GM21447 (cell line): ENCODE measurements around the gene POU2F1.

Source experiments
- ATAC-seq: cut with Tn5 transposase; IDR thresholded peaks from one replicate; pipeline ENCODE4 v1.9.1; 2021; ENCODE audit not compliant: unreplicated experiment

POU2F1 gene

DNA sequence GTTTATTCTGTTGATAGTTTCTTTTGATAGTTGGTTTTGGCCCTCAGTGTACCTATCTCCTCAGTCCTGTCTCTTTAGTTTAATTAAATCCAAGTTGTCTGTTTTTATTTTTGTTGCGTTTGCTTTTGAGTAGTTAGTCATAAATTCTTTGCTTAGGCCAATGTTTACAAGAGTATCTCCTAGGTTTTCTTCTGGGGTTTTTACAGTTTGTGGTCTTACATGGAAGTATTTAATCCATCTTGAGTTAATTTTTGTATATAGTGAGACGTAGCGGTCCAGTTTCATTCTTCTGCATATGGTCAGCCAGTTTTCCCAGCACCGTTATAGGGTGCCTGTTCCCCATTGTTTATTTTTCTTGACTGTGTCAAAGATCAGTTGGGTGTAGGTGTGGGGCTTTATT is 139.4 kb downstream of the POU2F1 start:
- ATAC-seq: no peak

DNA sequence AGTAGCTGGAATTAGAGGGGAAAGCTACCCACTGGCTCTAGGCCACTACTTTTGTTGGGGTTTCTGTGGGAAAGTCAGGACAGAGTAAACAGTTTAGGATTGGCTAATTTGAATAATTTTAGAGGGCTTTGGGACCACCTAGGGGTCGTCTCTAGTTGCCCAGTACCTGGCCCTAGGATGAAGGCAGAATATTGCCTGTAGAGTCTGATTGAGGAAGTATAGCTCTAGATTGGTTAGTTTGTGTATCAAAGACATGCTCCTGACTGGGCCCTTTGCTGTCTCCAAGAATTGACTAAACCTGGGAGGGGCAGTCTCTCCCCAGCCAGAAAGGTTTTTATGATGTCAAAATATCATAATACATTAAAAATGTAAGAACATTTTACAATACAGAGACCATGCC is 142.0 kb downstream of the POU2F1 start:
- ATAC-seq: no peak

DNA sequence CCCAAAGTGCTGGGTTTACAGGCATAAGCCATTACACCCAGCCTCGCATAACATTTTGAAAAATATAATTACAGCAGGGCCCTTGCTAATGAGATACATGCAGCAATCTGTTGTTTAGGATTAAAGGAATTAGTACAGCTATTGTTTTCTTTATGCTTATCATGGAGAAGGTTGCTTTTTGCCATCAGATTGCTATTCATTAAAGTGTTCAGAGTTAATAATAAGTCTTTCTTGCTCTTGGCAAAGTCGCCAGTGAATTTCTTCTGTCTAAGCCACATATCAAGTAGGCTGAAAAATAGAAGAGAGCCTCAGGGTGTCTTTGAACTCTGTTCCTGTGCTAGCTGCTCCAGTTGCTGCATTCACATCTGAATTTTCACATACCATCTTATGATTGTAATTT is 144.1 kb downstream of the POU2F1 start:
- ATAC-seq: no peak

DNA sequence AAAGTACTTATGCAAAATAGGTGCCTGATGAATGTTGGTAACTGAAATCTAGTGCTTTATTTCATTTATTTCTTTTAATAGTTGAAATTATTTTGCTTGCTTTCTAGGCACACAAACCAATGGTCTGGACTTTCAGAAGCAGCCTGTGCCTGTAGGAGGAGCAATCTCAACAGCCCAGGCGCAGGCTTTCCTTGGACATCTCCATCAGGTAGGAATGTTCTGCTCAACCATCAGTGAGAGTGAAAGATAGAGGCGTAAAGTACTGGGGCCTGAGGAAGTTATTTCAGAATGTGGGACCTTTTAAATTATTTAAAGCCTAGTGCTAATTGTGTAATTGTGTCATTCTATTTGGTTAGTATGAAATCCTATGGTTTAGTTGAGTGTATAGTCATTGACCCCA is 144.7 kb downstream of the POU2F1 start:
- ATAC-seq: no peak

DNA sequence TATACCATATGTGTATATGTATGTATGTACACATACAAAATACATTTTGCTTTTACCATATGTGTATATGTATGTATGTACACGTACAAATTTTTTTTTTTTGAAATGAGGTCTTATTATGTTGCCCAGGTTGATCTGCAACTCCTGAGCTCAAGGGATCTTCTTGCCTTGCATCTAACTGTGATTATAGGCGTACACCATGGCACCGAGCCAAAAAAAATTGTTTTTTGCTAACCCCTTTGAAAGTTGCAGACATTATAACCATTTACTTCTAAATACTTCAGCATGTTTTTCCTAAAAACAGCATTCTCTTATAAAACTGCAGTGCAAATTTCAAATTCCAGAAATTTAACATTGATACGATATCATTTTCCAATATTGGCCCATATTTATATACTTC is 147.0 kb downstream of the POU2F1 start:
- ATAC-seq: no peak

DNA sequence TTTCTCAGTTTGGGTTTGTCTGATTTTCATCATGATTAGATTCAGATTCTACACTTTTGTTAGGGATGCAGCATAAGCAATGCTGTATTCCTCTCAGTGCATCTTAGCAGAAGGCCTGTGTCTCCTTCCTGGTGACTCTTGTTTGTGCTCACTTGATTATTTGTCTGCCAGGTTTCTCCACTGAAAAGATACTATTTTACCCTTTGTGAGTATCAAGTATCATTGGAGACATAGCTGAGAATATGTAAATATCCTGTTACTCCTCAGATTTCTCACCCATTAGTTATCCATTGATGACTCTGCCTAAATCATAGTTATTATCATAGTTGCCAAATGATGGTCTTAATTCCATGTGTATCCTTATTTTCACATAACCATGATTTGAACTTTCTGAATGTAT is 148.5 kb downstream of the POU2F1 start:
- no peak for ATAC-seq

DNA sequence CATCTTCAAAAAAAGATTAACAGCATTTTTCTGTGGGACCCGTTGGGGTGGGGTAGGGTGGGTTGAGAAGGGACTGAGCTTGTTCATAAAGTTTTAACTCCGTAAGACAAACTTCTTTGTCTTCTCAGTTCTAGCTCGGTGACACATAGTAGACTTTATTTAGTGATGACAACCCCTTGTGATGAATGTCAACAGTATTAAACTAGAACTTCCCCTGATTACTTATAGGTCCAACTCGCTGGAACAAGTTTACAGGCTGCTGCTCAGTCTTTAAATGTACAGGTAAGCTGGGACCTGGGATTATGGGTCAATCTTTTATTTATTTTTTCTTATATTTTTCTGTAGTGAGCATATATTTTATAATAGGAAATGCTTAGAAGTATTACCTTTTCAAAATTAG is 149.2 kb downstream of the POU2F1 start:
- no peak for ATAC-seq

DNA sequence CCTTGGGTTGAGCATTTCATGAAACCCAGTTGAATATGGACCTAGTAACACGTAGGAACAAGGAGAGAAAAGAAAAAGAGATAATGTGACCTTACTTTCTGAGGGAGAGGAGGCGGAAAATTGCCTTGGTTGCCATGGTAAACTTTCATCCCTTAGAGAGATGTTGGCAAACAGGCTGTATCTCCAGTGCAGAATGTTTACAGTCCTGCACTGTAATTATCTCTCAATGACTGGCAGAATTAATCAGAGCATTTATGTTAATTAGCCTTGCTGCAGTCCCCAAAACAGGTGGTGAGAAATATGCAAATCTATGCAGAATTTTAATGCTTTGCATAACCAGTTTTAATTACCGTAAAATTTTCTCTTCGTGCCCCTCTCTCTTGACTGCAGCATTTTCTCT is 150.3 kb downstream of the POU2F1 start:
- no peak for ATAC-seq

DNA sequence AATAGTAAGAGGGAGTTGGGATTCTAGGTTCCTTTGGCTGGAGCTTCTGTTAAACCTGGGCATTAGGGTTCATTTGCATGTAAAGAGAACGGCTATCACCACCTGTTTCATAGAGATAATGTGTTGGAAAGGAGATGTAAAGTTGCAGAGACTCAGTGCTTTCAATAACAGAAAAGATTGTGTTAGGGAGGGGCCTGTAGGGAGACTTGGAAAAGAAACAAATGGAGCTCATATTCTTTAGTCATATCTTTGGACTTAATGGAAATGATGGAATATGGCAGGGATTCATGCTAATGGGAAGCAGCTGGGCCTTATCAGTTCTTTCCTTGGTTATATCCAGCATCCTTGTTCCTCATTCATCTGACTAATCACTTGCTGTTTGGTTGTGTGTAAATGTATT is 152.7 kb downstream of the POU2F1 start:
- ATAC-seq: no peak

DNA sequence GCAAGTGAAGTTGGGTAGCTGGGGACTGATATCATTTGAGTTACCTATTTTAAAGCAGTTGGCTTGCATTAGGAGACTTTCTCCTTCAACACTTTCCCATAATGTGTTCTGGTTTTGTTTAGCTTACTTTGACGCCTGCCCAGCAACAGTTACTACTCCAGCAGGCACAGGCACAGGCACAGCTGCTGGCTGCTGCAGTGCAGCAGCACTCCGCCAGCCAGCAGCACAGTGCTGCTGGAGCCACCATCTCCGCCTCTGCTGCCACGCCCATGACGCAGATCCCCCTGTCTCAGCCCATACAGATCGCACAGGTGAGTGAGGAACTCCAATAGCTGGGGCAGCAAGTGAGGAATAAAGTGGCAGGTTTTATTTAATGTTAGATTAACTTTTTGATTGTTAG is 153.3 kb downstream of the POU2F1 start:
- ATAC-seq: no peak

DNA sequence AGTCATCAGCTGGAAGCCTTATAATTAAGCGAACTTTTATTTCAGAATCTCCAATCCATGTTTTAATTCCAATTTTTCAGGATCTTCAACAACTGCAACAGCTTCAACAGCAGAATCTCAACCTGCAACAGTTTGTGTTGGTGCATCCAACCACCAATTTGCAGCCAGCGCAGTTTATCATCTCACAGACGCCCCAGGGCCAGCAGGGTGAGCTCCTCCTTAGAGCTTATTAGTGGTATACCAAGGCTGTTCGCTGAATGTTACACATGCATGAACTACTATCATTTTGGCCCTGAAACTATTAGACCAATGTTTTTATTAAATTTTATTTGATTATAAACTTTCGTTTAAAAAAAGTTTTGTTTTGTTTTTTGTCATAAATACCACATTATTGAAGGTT is 155.3 kb downstream of the POU2F1 start:
- no peak for ATAC-seq

DNA sequence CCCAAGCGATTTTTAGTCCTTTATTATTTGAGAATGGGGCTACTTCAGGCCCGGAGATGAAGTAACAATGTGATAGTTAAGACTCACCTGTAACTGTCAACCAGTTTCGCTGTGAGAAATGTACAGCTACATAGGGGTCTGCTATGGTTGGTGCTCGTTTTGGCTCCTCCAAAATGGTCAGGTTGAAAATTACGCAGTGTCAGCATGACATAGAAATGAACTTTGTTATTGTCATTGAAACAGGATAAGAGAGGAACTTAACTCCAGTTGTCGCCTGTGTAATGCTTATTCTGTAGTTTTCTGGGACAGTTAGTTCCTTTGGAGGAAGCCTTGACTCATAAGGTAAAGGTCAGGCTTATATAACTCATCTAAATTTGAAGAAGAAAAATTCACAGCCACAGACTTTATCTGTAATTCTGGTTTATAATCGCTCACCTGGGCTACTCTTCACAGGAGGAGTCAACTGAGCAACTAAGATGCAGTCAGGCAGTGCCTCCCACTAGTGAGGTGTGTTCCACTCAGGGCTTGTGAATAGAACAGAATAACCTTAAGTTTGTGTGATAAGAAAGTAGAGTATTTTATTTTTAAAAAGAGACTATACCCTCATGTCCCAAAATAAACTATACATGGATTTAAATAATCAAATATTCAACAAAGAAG is 166.7 kb downstream of the POU2F1 start:
- ATAC-seq: no peak

DNA sequence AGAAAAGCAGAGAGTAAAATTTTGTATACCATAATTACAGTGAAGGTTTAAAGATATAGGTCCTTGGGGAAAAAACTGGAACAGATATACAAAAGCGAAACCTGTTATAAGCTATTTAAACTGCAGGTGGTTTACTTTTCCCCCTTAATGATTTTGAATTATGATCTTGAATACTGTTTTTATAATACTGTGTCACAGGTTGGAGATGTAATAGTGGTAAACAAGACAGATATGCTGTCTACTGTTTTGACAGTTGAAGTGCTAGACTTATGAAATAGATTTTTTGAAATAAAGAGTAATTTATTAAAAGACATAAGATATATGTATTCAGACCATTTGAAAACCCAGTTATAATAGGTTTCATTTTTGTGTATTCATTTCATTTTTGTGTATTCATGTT is 168.3 kb downstream of the POU2F1 start:
- ATAC-seq: no peak

DNA sequence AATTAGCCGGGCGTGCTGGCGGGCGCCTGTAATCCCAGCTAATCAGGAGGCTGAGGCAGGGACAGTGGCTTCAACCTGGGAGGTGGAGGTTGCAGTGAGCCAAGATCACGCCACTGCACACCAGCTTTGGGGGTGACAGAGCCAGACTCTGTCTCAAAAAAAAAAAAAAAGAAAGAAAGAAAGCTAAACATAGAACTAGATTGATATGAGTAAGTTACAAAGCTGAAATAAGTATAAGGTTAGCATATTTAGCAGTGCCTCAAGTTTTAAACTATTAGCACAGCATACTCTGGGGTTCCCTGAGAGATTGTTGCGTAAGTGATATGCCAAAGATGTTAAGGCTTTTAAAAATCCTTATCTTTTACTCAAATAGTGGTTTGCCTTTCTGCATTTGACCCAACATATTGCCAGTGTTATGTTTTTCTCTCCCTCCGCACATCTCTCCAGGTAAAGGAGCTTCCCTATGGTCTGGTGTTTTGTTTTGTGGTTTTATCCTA is 171.6 kb downstream of the POU2F1 start:
- no peak for ATAC-seq

DNA sequence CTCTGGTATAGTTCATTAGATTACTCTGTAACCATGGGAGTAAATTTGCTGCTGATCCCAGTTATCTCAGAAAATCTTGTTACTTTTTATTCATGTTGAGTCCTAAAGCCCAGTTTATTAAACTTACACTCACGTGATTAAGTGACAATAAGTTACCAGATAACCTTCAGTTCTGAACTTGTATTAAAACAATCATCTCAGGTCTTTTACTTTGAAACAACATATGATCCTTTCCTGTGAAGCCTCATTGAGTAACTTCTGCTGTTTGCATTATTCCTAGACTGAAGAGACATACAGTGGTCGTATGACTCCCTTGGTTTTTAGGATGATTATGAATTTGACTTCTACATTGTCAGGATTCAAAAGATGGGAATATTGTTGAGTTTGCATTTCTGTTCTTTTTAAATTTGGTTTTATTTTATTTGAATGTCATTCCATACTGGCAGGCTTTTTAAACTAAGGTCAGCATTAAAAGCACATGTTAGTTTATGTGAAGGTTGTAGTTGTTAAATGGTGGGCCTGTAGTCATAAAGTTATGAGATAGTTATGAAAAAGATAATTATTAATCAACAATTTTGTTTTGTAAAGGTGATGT is 179.8 kb downstream of the POU2F1 start:
- no peak for ATAC-seq

DNA sequence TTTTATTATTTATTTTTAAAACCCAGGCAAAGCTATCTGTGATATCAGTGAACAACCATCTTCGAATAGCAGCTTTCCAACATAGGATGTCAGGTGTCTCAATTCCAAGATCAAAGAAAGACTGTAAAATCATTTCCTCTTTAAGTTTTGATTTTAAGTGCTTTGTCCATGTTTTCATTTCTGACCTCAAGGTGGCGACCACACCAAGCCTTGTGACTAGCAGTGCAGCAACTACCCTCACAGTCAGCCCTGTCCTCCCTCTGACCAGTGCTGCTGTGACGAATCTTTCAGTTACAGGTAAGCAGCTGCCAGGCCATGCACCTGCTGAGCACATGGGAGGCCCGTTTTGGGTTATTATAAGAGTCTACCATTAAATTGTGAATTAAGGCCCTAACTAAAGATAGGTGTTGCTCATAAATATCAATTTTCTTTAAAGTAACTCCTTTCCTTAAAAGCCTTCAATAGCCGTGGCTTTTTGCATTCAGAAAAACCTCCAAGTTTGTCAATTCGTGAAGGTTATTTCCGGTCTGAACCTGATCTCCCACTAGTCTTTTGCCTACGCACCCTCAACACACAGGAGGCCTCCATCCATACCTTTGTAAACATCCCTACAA is 180.7 kb downstream of the POU2F1 start:
- ATAC-seq: no peak

DNA sequence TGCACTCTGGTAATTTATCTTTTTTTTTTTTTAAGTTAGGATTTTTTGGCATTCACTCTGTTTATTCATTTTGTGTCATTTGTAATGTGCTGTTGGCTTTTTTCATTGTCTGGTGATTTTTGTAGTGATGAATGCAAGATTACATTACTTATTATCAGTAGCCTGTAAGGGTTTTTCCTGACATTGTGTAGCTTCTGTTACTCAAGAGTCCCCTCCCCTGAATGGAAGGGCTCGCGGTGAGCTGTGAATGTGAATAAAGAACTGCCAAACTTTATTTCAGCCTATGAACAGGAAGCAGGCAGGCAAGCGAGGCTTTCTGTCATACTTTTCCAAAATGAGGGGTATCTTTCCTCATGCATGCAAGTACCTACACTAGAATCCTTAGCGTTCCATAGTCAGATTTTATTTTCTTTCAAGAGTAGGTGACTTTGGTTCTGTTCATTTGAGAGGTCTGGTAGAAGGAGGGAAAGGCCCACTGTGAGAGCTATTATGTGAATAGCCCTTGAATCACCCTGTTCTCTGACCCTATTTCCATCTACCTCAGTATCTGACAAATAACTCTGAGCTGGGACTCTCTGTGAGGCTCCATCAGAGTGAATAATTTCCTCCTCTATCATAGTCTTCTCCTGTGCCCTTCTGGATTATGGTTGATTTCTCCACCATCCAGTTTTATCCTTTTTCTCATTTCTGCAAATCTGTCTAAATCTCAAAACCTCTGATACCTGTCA is 183.6 kb downstream of the POU2F1 start:
- no peak for ATAC-seq

DNA sequence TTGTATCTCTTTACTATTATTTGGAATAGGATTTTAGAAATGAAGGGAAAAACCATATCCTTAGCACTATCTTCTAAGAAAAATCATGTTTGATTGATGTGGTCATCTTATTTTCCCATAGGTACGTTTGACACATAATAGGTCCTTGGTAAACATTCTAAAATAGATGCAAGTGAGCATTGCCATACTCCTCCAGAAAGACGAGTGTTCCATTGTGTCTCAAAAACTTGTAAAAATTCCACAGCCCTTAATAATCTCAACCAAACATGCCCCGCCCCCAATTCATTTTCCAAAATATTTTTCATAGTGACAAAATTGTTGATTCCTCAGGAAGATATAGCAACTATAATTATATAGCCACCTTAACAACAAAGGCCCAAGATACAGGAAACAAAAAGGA is 184.2 kb downstream of the POU2F1 start:
- no peak for ATAC-seq

DNA sequence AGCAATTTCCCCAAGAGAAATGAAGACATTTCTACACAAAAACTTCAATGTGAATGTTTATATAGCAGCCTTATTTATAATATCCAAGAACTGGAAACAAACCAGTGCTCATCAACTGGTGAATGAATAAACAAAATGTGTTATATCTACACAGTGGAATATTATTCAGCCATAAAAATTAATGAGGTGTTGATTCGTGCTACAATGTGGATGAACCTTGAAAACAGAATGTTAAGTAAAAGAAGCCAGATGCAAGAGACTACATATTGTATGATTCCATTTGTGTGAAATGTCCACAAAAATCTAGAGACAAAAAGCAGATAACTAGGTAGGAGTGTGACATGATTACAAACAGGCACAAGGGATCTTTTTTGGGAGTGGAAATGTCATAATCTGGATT is 187.7 kb downstream of the POU2F1 start:
- no peak for ATAC-seq

DNA sequence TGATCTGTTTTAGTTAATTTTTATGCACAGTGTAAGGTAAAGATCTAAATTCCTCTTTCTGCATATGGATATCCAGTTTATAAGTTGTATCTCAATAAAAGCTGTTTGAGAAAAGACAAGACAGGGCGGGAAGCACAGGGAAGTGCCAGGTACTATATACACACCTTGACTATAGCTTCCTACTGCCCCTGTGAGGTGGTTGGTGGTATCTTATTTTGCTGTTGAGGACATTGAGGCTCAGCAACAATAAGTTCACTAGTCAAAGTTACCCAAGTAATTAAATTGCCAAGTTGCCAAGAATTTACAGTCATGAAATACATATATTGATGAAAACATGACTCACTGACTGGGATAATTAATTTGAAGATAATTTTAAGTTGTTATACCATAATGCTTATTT is 188.5 kb downstream of the POU2F1 start:
- no peak for ATAC-seq

DNA sequence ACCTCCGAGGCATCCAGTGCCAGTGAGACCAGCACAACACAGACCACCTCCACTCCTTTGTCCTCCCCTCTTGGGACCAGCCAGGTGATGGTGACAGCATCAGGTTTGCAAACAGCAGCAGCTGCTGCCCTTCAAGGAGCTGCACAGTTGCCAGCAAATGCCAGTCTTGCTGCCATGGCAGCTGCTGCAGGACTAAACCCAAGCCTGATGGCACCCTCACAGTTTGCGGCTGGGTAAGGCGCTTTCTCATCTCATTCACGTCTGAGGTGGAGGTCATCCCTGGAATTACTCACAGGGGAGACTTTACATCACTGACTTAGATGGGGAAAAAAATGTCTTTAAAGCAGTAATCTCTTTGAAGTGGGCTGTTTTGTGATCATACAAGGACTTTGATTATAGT is 191.4 kb downstream of the POU2F1 start:
- ATAC-seq: no peak

DNA sequence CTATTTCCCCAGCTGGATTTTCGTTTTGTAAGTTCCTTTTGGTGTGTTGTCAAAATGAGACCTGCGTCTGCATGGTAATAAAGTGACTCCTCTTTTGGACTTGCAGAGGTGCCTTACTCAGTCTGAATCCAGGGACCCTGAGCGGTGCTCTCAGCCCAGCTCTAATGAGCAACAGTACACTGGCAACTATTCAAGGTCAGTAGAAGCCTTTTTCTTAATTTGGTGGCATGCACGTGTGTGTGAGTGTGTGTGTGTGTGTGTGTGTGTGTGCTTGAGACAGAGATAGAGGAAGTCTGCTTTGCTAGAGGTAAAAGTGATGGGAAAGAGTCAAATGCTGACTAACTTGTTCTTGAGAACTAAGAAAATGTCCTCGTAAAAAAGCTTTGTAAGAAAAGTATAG is 192.2 kb downstream of the POU2F1 start:
- no peak for ATAC-seq
